Fibroblast of pulmonary artery (primary cell): ENCODE results near the gene PPP1R7.

ENCODE experiments used
- DNase-seq: peaks from one replicate; pipeline ENCODE4 v3.0.0-alpha.2; 2010; ENCODE audit warnings: low read depth
- H3K4me3 ChIP-seq: replicated peaks from 2 replicates; pipeline ENCODE4 v1.5.1; 2011; ENCODE audit warnings: low read depth, mild to moderate bottlenecking, control low read depth, low read length, moderate library complexity
- CTCF ChIP-seq: IDR thresholded peaks from 2 replicates; pipeline ENCODE4 v1.5.1; 2011; ENCODE audit warnings: mild to moderate bottlenecking, control low read depth, low read length, inconsistent platforms; ENCODE audit errors: missing control alignments

PPP1R7 gene

GRCh38 chr2:241134711-241135110 is 15.6 kb upstream of the PPP1R7 start:
- no peak overlapping the region for H3K4me3 ChIP-seq
- TF ChIP-seq CTCF = no peak
- DNase-seq = no peak

GRCh38 chr2:241135737-241136136 is 14.5 kb upstream of the PPP1R7 start:
- no peak for DNase-seq
- no peak for TF ChIP-seq CTCF
- H3K4me3 ChIP-seq = no peak overlapping the region

DNA sequence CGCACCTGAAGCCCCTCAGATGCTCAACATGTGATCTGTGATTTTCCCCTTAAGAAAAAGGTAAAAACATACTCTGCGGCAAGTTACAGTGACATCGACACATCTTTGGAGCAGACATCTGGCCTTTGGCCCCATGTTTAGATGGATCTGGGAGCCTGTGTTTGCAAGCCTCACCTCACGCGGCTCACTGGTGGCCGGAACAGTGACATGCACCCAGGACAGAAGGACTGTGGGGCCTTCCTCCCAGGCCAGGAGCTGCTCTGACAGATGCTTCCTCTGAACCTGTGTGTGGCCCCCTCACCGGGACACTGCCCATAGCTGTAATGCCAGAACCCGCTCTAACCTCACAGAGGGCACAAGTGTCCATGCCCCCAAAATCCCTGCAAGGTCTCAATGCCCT is 14.1 kb upstream of the PPP1R7 start:
- no peak for DNase-seq
- no peak overlapping the region for H3K4me3 ChIP-seq
- no peak for TF ChIP-seq CTCF

GRCh38 chr2:241136661-241137260 is 13.5 kb upstream of the PPP1R7 start:
- TF ChIP-seq CTCF = no peak
- no peak overlapping the region for H3K4me3 ChIP-seq
- DNase-seq = no peak

GRCh38 chr2:241137276-241138190 is 12.7 kb upstream of the PPP1R7 start:
- TF ChIP-seq CTCF = no peak

GRCh38 chr2:241138471-241138870 is 11.8 kb upstream of the PPP1R7 start:
- TF ChIP-seq CTCF = no peak
- no peak for DNase-seq
- no peak overlapping the region for H3K4me3 ChIP-seq

More at GRCh38 chr2:241137276-241138190, 12.7 kb upstream of the PPP1R7 start:
- H3K4me3 ChIP-seq = no peak overlapping the region
- no peak for DNase-seq
